ENCODE data around the gene ITFG1.

Gene ITFG1

DNA sequence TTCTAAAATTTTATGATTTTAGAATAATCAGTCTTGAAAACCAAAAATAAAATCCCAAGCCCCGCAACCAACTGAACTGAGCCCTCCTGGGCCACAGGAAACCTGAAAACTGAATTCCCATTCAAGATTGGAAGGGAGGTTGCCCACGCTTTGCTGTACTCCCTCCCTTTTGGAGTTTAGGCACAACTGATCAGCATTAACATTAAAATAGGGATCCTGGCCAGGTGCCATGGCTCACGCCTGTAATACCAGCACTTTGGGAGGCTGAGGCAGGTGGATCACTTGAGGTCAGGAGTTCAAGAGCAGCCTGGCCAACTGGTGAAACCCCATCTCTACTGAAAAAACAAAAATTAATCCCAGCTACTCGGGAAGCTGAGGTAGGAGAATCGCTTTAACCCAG, 264.4 kb downstream of the ITFG1 start:
- no peak for TF ChIP-seq CTCF (IDR thresholded peaks at IDR 0.05)

GRCh38 chr16:47182318-47182717, 278.5 kb downstream of the ITFG1 start:
- no peak for TF ChIP-seq CTCF (IDR thresholded peaks at IDR 0.05)

- no peak for TF ChIP-seq CTCF (IDR thresholded peaks at IDR 0.05)
Measured at GRCh38 chr16:47180073-47180472, 280.8 kb downstream of the ITFG1 start.

- no peak for TF ChIP-seq CTCF (IDR thresholded peaks at IDR 0.05)
Measured at GRCh38 chr16:47175152-47175551, 285.7 kb downstream of the ITFG1 start.

DNA sequence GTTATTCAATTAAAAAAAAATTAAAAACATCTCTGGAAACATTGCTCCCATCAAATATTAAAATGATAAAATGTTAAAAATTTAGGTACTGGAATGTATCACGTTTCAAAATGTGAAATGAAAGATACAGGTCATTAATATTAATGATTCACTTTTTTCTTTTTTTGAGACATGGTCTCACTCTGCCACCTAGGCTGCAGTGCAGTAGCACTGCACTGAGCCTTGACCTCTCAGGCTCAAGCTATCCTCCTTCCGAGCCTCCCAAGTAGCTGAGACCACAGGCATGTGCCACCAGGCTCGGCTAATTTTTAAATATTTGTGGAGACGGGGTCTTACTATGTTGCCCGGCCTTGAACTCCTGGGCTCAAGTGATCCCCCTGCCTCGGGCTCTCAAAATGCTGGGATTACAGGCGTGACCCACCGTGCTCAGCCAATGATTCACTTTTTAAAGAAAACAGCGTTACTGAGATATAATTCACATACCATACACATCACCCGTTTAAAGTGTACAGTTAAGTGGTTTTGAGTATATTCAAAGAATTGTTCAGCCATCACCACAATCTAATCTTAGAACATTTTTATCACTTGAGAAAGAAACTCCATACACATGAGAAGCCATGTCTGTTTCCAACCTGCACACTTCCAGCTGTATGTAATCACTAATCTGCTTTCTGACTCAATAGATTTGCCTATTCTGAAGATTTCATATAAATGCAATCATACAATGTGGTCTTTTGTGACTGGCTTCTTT, 298.0 kb downstream of the ITFG1 start:
- TF ChIP-seq CTCF (IDR thresholded peaks at IDR 0.05): no peak

DNA sequence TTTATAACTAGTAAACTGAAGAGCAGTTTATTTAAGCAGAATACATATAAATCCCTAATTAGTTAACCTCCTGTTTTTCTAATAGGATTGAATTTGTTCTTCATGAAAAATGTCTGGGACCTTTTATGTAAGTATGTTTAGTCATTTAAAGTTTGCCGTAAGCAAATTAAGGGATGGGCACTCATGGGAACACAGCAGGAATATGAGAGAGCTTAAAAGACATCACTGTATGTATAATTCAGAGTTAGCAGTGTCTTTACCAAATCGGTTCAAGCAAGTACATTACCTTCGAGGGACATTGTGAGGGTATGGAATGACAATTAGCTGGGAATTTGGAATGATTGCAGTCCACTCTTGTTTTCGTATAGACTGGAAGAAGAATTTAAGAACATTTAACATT, 299.4 kb downstream of the ITFG1 start:
- TF ChIP-seq CTCF (IDR thresholded peaks at IDR 0.05): no peak

DNA sequence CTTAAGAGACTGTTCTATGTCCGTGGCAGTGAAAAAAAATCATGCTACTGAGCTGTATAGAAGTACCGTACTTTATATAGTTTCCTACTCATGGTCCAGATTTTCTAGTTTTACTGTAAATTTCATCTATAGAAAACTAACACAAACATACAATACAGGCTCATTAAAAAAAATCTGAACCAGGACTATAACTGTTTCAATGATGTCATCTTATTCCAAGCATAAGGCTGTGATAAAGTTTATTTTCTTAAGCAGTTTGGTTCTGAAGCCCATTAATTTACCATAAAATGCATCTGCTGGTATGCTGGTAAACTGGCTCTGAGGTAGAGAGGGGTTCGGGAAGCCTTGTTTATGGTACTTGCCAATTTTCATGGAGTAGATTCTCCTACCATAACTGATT, 300.4 kb downstream of the ITFG1 start:
- no peak for TF ChIP-seq CTCF (IDR thresholded peaks at IDR 0.05)

GRCh38 chr16:47158992-47159391, 301.9 kb downstream of the ITFG1 start:
- TF ChIP-seq CTCF (IDR thresholded peaks at IDR 0.05): no peak

Data from LNCAP (cell line).